Tibial artery (tissue), 4 donors: ENCODE measurements around the gene TMEM8B.

Experiments used
- DNase-seq, 2 donors: peaks; one replicate each; pipeline ENCODE4 v3.0.0-alpha.2; 2019
- H3K27ac ChIP-seq, 2 donors: fragments of 200-600 bp; sonication (generic) in 1 of 2; 1 replicate in 1 of 2; 2 replicates in 1 of 2; pipeline ENCODE4 v1.5.1; 2018 to 2019; ENCODE audit warnings: mild to moderate bottlenecking in 1 of 2
- H3K27me3 ChIP-seq, 2 donors: fragments of 200-600 bp; sonication (generic) in 1 of 2; one replicate each; pipeline versions ENCODE4 v1.5.1 to v1.6.0; 2016 to 2019
- H3K36me3 ChIP-seq, 3 donors: fragments of 200-600 bp; sonication (generic) in 2 of 3; one replicate each; pipeline ENCODE4 v1.5.1; 2016 to 2019; ENCODE audit warnings: mild to moderate bottlenecking in 2 of 3
- H3K4me1 ChIP-seq, 4 donors: fragments of 200-600 bp; sonication (generic) in 2 of 4; 1 replicate in 3 of 4; 2 replicates in 1 of 4; pipeline ENCODE4 v1.5.1; 2016 to 2019
- H3K4me3 ChIP-seq, 2 donors: fragments of 200-600 bp; sonication (generic) in 1 of 2; 1 replicate in 1 of 2; 2 replicates in 1 of 2; pipeline ENCODE4 v1.5.1; 2018 to 2019; ENCODE audit warnings: mild to moderate bottlenecking in 2 of 2
- H3K9me3 ChIP-seq, 3 donors: fragments of 200-600 bp; sonication (generic) in 1 of 3; one replicate each; pipeline ENCODE4 v1.5.1; 2016 to 2019
- CTCF ChIP-seq, 2 experiments: fragments of 200-600 bp in 1 of 2; fragments of 450-650 bp in 1 of 2; IDR thresholded peaks; one replicate each; pipeline ENCODE4 v1.5.1; 2017 to 2019; ENCODE audit warnings: antibody characterized with exemption in 2 of 2, mild to moderate bottlenecking in 1 of 2, moderate library complexity in 1 of 2
- intact Hi-C: fragments of 100-400 bp; cut with DNase I; formaldehyde crosslinking; loops from one replicate; pipeline ENCODE4 v1.15.0; 2023; ENCODE audit warnings: low total_unique reads

Gene TMEM8B

GRCh38 chr9:35795695-35796094, 33.3 kb upstream of the TMEM8B start:
- intact Hi-C loops, result no loop called here
- TF ChIP-seq CTCF (IDR thresholded peaks at IDR 0.05), result no peak
- Histone ChIP-seq H3K4me1 (peaks cover 0 to 50% (median 34%) of the 10 kb centered on the region in 4 donors), H3K27me3 (no peaks in the 10 kb centered on the region), H3K9me3 (no peaks in the 10 kb centered on the region), H3K27ac (no peak overlapping the region), H3K36me3 (peaks cover 0 to 15% (median 9%) of the 10 kb centered on the region in 3 donors), H3K4me3 (no peak overlapping the region)
- DNase-seq, result no peak

DNA sequence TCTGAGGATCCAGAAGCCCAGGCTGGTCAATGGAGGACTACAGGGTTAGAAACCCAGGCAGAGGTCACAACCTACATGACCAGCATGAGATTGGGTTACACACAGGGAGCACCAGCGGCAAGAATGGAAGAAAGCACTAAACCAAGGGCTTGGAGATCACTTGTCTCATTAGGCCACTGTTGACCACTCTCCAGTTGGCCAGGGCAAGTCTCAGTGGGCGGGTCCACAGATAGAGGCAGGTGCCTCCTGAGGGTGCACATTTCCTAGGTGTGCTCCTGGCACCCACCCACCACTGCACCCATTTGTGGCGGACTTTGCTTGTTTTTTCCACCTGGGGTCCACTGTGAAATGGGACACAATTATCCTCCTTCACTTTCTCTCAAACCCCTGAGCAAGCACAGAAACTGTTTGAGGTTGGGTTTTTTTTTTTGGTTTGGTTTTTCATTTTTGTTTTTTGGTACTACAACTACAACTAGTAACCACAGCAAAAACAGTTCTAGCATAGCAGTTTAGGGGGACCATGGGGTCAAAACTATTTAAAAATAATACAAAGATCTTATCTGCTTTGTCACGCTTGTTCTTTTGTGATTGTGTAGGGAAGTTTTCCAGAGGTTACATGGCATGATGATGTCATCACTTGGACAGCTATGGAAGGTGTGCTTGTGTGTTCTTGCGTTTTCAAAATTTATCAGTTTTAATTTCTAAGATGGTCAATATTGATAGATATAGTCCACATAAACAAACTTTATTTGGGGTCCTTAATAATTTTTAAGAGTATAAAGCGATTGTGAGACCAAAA, 31.5 kb upstream of the TMEM8B start:
- no peak for DNase-seq
- no peaks in the 10 kb centered on the region for H3K9me3 ChIP-seq
- H3K4me3 ChIP-seq, result no peak overlapping the region
- no peak overlapping the region for H3K27ac ChIP-seq
- intact Hi-C loops, result no loop called here
- no peaks in the 10 kb centered on the region for H3K27me3 ChIP-seq
- no peak for TF ChIP-seq CTCF (IDR thresholded peaks at IDR 0.05)
- H3K36me3 ChIP-seq, result peaks cover 7 to 33% (median 25%) of the 10 kb centered on the region in 3 donors
- H3K4me1 ChIP-seq, result peaks cover 0 to 37% (median 22%) of the 10 kb centered on the region in 4 donors

- intact Hi-C loops, result no loop called here
- H3K27ac ChIP-seq, result no peak overlapping the region
- peaks cover 0 to 24% (median 9%) of the 10 kb centered on the region in 4 donors for H3K4me1 ChIP-seq
- H3K9me3 ChIP-seq, result no peaks in the 10 kb centered on the region
- TF ChIP-seq CTCF (IDR thresholded peaks at IDR 0.05), result no peak
- no peak overlapping the region for H3K4me3 ChIP-seq
- H3K27me3 ChIP-seq, result no peaks in the 10 kb centered on the region
- peaks cover 13 to 45% (median 28%) of the 10 kb centered on the region in 3 donors for H3K36me3 ChIP-seq
- DNase-seq, result no peak
Measured at GRCh38 chr9:35798658-35799374, 30.2 kb upstream of the TMEM8B start.

- intact Hi-C loops, result no loop called here
- TF ChIP-seq CTCF (IDR thresholded peaks at IDR 0.05), result no peak
- H3K4me3 ChIP-seq, result no peak overlapping the region
- H3K36me3 ChIP-seq, result peaks cover 13 to 58% (median 32%) of the 10 kb centered on the region in 3 donors
- H3K4me1 ChIP-seq, result peaks cover 0 to 8% (median 2%) of the 10 kb centered on the region in 4 donors
- H3K27me3 ChIP-seq, result no peaks in the 10 kb centered on the region
- DNase-seq, result no peak
- no peak overlapping the region for H3K27ac ChIP-seq
- no peaks in the 10 kb centered on the region for H3K9me3 ChIP-seq
Measured at GRCh38 chr9:35800530-35800929, 28.5 kb upstream of the TMEM8B start.

- Histone ChIP-seq H3K27ac (no peak overlapping the region), H3K4me1 (peaks cover 0 to 3% (median 0%) of the 10 kb centered on the region in 4 donors), H3K4me3 (no peak overlapping the region), H3K36me3 (peaks cover 19 to 68% (median 42%) of the 10 kb centered on the region in 3 donors), H3K27me3 (no peaks in the 10 kb centered on the region), H3K9me3 (no peaks in the 10 kb centered on the region)
- TF ChIP-seq CTCF (IDR thresholded peaks at IDR 0.05), result no peak
- intact Hi-C loops, result no loop called here
- DNase-seq, result no peak
Measured at GRCh38 chr9:35801328-35802128, 27.5 kb upstream of the TMEM8B start.
